HG03039 (cell line): ENCODE measurements around the gene DDX17.

ENCODE experiments used
- ATAC-seq: cut with Tn5 transposase; IDR thresholded peaks from one replicate; pipeline ENCODE4 v1.9.1; 2021; ENCODE audit warnings: mild to moderate bottlenecking, moderate library complexity; ENCODE audit not compliant: unreplicated experiment

DDX17 gene

DNA sequence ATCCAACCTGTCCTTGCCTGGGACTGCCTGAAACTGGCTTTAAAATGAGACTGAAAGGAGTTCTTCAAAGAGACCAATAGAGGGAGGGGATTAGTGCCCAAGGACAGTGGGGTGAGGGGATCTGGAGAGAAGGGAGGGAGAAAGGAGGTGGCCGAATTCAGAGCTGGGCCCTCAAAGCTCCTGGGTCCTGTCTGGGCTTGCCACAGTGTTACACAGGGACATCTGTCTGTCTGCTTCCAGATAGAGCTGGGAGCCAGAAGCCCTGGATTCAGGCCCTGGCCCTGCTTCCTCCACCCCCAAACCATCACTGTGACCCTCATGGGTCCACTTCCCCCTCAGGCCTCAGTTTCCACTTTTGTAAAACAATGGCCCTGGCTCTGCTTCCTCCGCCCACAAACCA lies 54.7 kb downstream of the DDX17 start:
- ATAC-seq, result no peak

DNA sequence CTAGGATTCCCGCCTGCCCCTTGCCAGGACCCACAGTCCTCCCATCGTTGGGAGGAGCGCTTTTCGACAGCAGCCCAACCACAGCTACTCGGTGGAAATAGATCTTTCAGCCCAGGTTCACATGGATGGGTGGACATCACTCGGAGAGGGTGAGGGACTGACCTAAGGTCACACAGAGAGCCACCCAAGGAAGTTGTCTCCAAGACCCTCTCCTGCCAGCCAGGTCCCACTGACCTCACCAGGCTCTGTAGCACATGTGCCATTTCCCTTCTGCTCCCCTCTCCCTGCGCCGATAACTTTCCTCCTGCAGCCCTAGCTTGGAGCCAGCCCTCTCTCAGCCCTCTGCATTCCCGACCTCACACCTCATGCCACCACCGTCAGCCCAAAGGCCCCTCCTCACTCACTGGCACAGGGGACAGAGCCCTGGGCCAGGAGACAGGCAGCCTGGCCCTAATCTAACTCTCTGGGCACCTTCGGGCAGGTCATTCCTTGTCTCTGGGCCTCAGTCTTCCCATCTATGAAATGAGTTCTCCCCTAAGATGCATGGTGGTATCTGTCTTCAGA lies 55.8 kb downstream of the DDX17 start:
- ATAC-seq, result no peak

GRCh38 chr22:38449776-38450175 lies 56.3 kb downstream of the DDX17 start:
- ATAC-seq, result no peak

- ATAC-seq, result no peak
Measured at GRCh38 chr22:38448945-38449745, 57.0 kb downstream of the DDX17 start.

DNA sequence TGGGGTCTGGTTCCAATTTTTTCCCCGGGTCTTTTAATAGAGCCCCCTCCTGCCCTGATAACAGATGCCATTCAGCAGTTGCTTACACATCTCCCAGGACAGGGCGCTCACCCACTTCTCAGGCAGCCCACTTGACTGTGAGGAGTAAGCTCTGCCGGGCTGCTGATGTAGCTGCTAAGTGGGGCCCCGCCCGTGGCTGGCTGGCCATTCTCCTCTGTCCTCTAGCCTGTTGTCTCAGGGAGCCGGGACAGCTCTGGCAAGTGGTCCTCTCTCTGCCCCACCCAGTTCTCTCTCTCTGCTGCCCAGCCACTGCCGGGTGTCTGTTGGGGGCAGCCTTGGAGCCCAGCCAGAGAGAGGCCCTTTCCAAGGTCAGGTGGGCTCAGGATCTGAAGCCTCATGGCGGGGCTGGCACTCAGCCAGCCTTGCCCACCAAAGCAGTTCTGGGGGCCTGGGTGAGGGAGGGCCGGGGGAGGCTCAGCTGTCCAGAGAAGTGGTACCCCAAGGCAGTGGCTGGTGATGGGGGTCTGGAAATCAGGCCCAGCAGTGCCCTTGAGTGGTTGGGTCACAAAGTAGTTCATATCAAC lies 60.0 kb downstream of the DDX17 start:
- ATAC-seq, result no peak

GRCh38 chr22:38444783-38445182 lies 61.3 kb downstream of the DDX17 start:
- no peak for ATAC-seq

DNA sequence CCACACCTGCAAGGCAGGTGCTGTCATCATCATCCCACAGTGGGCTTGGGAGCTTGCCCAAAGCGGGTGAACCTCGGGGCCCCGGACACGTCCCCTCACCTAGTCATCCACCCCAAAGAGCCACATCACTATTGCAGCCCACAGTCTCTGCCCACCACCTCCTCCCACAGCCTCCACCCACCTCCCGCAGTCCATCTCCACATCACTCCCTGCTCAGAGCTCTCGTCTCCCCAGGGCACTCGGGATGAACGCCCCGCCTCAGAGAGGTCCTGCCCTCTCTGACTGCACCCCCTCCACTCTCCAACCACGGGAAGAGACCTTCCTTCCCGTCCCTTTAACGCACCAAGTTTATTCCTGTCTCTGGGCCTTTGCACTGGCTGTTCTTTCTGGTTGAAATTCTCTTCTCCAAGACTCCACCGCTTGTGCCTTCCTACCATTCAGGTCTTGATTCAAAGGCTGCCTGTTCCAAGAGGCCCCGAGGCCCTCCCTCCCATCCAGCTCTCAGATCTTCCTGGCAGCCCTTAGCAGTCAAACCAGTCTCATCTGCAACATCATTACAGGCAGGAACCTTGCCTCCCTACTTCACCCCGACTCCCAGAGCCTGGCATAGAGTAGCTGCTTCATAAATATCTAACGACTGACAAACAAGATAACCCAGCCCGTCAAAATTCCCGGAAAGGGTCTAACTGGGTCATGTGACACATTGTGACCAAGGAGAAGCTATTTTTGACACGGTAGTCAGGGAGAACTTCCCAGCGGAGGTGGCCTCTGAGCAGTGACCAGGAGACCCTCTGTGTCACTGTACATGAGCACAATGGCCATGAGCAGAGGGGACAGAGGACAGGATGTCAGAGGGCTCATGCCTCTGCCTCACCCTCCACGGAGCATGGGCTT lies 62.2 kb downstream of the DDX17 start:
- no peak for ATAC-seq

- no peak for ATAC-seq
Measured at GRCh38 chr22:38442967-38443627, 63.0 kb downstream of the DDX17 start.

GRCh38 chr22:38441620-38442287 lies 64.4 kb downstream of the DDX17 start:
- ATAC-seq, result no peak

DNA sequence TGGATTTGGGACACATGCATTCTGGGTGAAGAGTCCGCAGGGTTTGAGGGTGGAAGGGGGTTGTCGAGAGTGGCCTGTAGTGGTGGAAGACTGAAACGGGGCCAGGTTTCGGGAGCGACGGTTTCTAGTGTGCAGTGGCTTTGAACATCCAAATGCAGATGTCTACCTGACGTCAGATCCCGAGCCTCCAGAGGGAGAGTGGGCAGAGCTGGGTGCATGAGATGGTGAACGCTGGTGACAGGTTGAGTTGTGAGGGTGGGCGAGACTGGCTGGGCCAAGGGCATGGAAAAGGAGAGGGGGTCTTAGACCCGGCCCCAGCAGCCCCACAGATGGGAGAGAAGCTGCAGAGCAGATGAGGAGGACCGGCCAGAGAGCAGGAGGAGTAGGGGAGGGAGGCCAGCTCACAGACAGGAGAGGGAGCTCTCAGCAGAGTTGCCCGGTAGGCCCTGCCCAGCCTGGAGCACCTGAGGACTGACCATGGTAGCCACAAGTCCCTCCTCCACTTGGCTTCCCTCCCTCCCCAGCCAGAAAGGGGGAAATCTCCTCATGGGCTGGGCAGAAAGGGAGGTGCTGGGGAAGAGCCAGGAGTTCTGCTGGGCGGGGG lies 65.3 kb downstream of the DDX17 start:
- no peak for ATAC-seq

DNA sequence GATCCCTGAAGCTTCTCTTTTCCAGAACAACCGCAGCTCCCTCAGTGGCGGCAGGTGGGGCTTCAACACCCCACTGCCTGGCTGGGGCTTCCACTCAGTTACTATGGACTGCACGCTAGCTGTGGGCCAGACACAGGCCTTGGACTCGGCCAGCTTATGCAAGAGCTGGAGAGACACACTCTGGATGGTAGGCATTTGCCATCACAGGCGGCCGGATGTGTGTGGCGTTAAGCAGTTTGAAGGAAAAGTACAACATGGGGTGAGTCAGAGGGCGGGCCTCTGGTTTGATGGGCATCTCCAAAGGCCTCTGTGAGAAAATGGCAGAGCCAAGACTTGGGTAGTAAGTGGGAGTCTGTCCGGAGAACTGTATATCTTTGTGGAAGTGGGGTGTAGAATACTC lies 68.7 kb downstream of the DDX17 start:
- ATAC-seq, result no peak

GRCh38 chr22:38436629-38437395 lies 69.3 kb downstream of the DDX17 start:
- no peak for ATAC-seq

DNA sequence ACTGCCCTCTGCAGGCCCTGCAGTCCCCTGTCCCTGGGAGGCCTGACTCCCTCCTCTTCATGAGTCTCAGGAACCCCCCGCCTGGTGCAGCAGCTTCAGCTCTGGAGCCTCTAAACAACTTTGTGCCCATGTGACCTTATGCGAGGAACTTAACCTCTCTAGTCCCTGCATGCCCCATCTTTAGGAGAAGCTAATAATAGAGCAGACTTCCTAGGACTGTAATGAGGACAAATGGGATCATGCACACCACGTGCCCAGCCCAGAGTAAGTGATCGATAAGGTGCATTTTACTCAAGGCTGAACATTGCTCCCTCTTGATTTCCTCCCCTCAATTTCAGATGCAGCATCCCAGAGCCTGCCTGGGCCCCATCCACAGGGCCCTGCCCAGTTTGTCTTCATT lies 70.1 kb downstream of the DDX17 start:
- ATAC-seq, result no peak

DNA sequence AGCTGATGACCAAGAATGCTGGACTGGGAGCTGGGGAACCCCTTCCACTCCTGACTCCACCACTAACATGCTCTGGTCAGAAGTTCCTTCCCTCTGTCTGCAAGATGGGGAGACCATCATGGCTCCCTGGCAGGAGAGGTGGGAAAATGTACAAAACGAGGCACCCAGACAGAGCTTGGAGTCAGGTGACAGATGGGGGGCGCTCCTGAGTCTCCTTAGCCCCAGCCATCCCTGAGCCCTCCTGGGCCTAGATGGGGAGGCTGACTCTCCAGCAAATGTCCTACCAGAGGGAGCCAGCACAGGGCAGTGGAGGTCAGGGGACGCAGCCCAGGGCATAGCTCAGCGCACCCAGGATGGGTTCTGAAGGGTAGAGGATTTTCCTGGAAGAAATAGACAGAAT lies 71.1 kb downstream of the DDX17 start:
- no peak for ATAC-seq

DNA sequence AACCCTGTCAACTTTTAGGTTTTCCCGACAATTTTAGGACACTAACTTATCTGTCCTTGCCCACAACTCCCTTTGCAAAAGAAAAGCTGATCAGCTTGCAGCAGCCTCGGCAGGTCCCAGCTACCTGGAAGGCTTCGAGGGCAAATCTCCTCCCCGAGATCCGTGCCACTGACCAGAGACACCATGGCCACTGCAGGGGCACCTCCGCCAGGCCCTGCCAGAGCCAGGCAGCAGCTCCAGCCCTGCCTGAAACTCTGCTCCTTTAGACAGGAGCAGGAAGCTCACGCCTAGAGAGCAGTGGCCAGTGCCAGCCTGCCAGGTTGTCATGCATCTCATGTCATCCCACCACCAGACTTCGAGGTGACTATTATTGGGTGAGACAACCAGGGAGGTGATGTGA lies 72.2 kb downstream of the DDX17 start:
- ATAC-seq, result no peak
